CD4-positive, alpha-beta T cell treated with Interleukin-2 at 100 ng/mL for 4 hours (primary cell): ENCODE measurements around the gene CDX2.
"Not testable (repeated sequence)": the region's sequence is repeated elsewhere in the genome, so short reads cannot be mapped to it uniquely, and the experiment has no call there.

Experiments
- DNase-seq: peaks from one replicate; pipeline ENCODE4 v3.0.0-alpha.2; 2020; ENCODE audit warnings: low spot score

The CDX2 gene

GRCh38 chr13:27964741-27965323 lies 4.3 kb downstream of the CDX2 start:
- DNase-seq: no peak

- not testable (repeated sequence) for DNase-seq
Measured at GRCh38 chr13:27964206-27964605, 4.9 kb downstream of the CDX2 start.

- no peak for DNase-seq
Measured at GRCh38 chr13:27963491-27963890, 5.6 kb downstream of the CDX2 start.

- no peak for DNase-seq
Measured at GRCh38 chr13:27962982-27963381, 6.1 kb downstream of the CDX2 start.

- DNase-seq: no peak
Measured at GRCh38 chr13:27962128-27962841, 6.8 kb downstream of the CDX2 start.

GRCh38 chr13:27961227-27962085 lies 7.7 kb downstream of the CDX2 start:
- no peak for DNase-seq

- DNase-seq: no peak
Measured at GRCh38 chr13:27960362-27961226, 8.5 kb downstream of the CDX2 start.

GRCh38 chr13:27959976-27960361 lies 9.1 kb downstream of the CDX2 start:
- no peak for DNase-seq

- no peak for DNase-seq
Measured at GRCh38 chr13:27956576-27957300, 12.4 kb downstream of the CDX2 start.

- DNase-seq: no peak
Measured at GRCh38 chr13:27955014-27955591, 14.0 kb downstream of the CDX2 start.

- DNase-seq: no peak
Measured at GRCh38 chr13:27954406-27954851, 14.7 kb downstream of the CDX2 start.

GRCh38 chr13:27953676-27954405 lies 15.3 kb downstream of the CDX2 start:
- DNase-seq: peak; percentile 36

GRCh38 chr13:27952876-27953675 lies 16.0 kb downstream of the CDX2 start:
- no peak for DNase-seq

GRCh38 chr13:27942972-27943371 lies 26.1 kb downstream of the CDX2 start:
- DNase-seq: no peak

- no peak for DNase-seq
Measured at GRCh38 chr13:27933580-27934328, 35.4 kb downstream of the CDX2 start.

- no peak for DNase-seq
Measured at GRCh38 chr13:27933118-27933517, 36.0 kb downstream of the CDX2 start.

GRCh38 chr13:27929868-27930267 lies 39.2 kb downstream of the CDX2 start:
- DNase-seq: no peak
